Ramos (cell line): ENCODE results near the gene PELI1.
"Not testable (repeated sequence)": the region's sequence is repeated elsewhere in the genome, so short reads cannot be mapped to it uniquely, and the experiment has no call there.

Experiments used
- in situ Hi-C: fragments of 300-500 bp; cut with MboI; formaldehyde crosslinking; loops from one replicate; pipeline ENCODE4 v1.14.3; 2022; ENCODE audit warnings: low sequenced_read_pairs; ENCODE audit not compliant: unreplicated experiment

Gene PELI1

DNA sequence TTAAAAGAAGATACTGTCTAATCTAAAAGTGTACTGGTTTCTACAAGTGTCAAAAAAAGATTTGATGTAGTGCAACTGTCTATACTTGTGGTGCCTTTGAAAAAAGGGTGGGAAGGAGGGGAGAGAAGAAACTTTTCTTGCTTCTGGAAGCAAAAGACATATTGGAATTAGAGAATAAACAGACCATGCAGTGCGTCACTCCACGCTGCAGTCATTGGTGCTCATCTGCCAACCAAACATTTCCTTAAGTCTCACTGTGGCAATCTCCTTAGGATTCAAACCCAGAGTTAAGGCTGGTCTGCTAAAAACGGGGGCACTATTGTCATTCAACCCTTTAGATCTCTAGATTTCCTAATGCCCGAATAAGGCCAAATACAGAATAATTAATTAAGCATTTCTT is 50.9 kb downstream of the PELI1 start:
- in situ Hi-C loops = no loop called here

GRCh38 chr2:64092502-64092901 is 51.7 kb downstream of the PELI1 start:
- in situ Hi-C loops = no loop called here

GRCh38 chr2:64090264-64090663 is 54.0 kb downstream of the PELI1 start:
- in situ Hi-C loops = no loop called here

GRCh38 chr2:64086347-64087082 is 57.7 kb downstream of the PELI1 start:
- in situ Hi-C loops = no loop called here

DNA sequence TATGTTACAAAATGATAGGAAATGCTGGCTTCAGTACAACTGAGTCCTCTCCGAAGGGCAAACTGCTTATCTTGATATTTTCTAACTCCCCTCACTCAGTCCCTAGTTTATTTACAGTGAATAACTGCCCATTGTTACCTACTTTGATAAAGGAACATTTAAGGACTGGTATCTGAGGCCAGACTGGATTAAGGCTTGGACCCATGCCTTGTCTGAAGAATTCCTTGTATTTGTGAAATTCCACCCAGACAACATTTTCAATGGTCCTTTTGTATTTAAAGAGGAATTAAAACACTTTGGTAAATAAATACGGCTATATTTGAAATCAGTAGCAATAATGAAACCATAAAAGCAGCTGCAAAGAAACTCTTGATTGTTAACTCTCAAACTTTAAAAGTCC is 58.3 kb downstream of the PELI1 start:
- in situ Hi-C loops = no loop called here

GRCh38 chr2:64081046-64081445 is 63.2 kb downstream of the PELI1 start:
- in situ Hi-C loops = no loop called here

DNA sequence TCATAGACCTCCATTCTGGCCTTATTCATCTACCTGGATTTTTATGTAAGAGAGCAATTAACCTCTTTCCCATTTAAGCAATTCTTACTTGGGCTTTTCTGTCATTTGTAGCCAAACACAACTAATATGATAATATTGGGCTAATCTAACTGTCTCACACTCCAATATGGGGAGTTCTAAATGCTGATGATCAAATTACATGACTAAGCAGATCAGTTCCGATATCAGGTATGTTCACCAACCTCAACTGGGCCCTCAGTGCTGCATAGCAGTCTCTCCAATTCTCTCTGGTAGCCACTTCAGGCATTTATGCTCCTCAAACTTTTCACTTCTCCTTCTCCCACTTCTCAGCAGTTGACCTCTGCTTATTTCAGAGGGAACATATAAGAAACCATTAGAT is 64.0 kb downstream of the PELI1 start:
- in situ Hi-C loops = no loop called here

DNA sequence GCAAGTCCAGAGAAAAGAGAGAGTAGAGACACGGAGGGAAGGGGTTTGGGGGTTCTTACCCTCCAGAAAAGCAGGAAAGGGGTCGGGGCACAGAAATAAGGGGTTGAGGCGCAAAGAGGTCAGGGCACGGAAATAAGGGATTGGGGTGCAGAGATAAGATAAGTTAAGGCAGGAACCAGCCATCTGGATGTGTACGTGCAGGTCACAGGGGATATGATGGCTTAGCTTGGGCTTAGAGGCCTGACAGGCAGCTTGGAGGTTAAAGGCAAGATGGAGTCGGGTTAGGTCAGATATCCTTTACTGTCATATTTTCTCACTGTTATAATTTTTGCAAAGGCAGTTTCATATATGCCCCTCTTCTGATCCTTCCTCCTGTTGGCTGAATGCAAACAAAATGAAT is 64.5 kb downstream of the PELI1 start:
- in situ Hi-C loops = not testable (repeated sequence)

DNA sequence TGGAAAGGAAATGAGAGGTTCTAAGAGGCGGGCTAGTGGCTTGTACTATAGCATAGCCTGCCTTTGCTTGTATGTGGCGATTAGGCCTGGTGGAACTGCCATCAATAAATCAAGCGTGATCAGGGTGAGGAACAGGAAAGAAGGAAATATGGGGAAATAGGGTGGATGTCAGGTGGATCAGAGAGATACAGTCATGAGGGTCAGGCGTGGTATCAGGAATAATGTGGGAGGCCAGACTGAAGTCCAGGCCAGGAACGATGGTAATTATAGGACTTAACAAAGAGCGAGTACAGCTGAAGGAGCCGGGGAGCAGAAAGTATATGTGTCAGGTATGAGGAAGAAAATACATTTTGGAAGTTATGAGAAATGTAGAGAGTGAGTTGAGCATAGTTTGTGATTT is 67.4 kb downstream of the PELI1 start:
- in situ Hi-C loops = not testable (repeated sequence)

- in situ Hi-C loops = not testable (repeated sequence)
Observed at GRCh38 chr2:64074616-64075015, 69.6 kb downstream of the PELI1 start.

DNA sequence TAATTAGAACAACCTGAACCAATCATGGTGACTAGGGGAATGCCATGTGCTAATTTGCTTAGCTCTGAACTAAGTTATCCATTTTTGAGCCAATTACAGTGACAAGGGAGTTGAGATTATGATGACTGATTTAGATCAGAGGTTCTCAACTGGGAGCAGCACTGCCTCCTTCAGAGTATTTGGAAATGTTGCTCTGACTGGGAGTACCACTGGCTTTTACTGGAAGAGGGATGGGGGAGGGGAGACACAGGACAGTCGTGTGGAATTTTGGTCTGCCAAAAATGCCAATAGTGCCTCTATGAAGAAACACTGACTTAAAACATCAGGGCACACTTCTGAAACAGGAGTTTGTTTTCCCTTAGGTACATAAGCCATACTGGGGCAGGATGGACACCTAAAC is 76.9 kb downstream of the PELI1 start:
- in situ Hi-C loops = no loop called here

DNA sequence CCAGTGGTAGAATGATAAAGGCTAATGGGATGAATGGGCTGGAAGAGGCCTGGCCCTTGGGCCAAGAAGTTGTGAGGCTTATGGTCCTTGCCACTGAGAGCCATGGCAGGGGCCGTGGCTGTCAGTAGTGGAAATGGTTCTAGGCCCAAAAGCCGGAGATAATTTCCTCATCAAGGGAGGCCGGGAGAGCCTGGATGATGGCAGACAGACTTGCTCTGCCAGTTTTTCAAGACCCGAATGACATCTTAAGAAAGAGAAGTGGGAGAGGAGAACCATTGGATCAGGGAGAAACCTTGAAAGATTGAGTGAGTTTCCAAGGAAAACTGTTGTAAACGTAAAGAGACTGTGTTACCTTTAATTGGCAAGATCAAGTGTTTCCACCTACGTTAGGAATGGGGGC is 78.7 kb downstream of the PELI1 start:
- in situ Hi-C loops = no loop called here

- in situ Hi-C loops = no loop called here
Observed at GRCh38 chr2:64063924-64064331, 80.3 kb downstream of the PELI1 start.

- in situ Hi-C loops = no loop called here
Observed at GRCh38 chr2:64063454-64063853, 80.8 kb downstream of the PELI1 start.

DNA sequence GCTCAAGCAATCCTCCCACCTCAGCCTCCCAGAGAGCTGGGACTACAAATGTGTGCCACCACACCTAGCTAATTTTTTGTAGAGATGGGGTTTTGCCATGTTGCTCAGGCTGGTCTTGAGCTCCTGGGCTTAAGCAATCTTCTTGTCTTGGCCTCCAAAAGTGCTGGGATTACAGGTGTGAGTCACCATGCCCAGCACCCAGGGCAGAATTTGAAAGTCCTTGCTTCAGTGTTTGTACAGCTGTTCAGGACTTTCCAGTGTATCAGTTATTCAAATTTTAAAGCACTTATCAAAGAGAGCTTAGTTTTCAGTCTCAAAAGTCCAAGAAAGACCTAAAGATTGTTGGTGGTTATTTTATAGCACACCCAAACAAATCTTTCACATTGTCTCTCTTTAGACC is 81.4 kb downstream of the PELI1 start:
- in situ Hi-C loops = no loop called here

DNA sequence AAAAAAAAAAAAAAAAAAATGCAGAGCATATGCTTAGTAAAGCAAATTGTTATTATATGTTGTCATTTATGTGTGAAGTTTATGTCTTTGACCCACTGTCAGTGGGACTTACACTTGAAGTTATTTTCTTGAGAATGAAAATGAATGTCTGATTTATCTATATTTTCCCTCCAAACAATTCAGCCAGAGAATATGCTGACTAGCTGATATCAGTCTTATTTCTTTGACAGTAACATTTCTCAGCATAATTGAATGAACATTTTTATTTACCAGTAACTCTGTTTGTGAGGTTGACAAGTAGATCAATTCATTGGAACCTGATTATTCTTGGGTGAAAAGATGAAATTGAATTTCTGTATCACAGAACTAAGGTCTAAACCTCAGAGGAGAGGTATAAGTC is 85.0 kb downstream of the PELI1 start:
- in situ Hi-C loops = loop anchor here (10.0 kb wide), 1 partner anchor 86 kb away; the partner anchor contains the start of gene PELI1

GRCh38 chr2:64056021-64056420 is 88.2 kb downstream of the PELI1 start:
- in situ Hi-C loops = loop anchor here (10.0 kb wide), 1 partner anchor 89 kb away; the partner anchor contains the start of gene PELI1

DNA sequence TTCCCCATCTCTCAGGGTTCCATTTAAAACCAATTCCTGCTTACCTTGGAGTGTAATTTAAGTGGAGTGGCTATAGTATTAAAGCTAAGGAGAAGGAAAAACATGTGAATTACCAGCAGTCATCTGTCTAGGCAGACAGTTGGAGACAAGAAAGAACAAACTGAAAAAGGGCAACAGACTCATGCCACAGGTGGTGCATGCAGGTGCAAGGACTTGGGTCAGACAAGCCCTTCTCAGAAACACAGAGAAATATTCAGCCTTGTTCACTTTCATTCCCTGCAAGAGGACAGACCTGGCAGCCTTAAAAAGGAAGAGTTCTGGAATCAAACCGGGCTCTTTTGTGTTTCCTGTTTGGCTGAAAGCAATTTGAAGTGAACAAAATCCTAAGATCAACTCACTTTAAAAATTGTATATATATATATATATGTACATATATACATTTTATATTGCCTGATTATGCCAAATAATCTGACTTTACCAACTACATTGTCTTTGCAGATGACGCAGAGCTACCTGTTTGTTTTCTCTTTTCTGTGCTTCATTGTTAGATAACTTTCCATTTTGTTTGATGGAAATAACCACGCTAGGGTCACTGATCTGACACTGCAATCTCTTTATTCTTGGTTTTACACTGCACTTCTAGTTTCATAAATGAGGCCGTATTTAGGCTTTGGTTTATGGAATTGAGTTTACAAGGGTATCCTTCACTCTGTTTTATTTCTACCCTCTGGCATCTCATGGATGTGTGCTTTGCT is 89.9 kb downstream of the PELI1 start:
- in situ Hi-C loops = loop anchor here (10.0 kb wide), 1 partner anchor 90 kb away; the partner anchor contains the start of gene PELI1

- in situ Hi-C loops = loop anchor here (10.0 kb wide), 1 partner anchor 92 kb away; the partner anchor contains the start of gene PELI1
Observed at GRCh38 chr2:64052463-64053241, 91.6 kb downstream of the PELI1 start.

GRCh38 chr2:64049633-64050220 is 94.5 kb downstream of the PELI1 start:
- in situ Hi-C loops = loop anchor here (5.0 to 10.0 kb wide), 2 partner anchors 95 to 278 kb away; partner anchors contain the start of gene PELI1
